OCI-LY1 (cell line): Measurements from ENCODE around the gene P2RX4.

Experiments
- CTCF ChIP-seq: fragments of 200-600 bp; sonication (generic), shearing (Covaris generic); IDR thresholded peaks from 2 replicates; pipeline ENCODE4 v1.5.1; 2017; ENCODE audit warnings: mild to moderate bottlenecking, antibody characterized with exemption, low read length, moderate library complexity, mixed read lengths
- EZH2 ChIP-seq: fragments of 200-600 bp; sonication (generic), shearing (Covaris generic); IDR thresholded peaks from 2 replicates; pipeline ENCODE4 v1.8.0; 2017; ENCODE audit warnings: borderline replicate concordance, mixed run types, mild to moderate bottlenecking, antibody characterized with exemption, low read length, moderate library complexity, mixed read lengths

DNA sequence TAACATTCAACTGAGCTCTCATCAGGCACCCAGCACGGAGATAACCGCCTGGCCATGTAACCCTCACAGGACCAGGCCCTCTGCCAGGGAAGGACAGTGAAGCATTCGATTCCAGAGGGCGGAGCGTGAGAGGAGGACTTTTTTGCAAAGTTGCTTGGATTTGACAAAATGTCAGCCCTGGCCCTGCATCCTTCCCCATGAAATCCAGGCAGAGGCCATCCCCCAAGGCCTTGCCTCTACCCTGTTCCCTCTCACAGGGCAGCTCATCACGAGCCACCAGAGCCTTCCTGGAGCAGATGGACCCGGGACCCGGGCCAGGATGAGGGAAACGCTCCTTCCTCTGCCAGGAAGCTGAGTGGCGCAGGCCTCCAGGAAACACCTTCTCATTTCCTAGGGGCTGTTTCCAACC is 69.6 kb downstream of the P2RX4 start:
- no peak for TF ChIP-seq CTCF
- no peak for TF ChIP-seq EZH2
